Measurements from ENCODE around the gene UGT1A6.

Gene UGT1A6

DNA sequence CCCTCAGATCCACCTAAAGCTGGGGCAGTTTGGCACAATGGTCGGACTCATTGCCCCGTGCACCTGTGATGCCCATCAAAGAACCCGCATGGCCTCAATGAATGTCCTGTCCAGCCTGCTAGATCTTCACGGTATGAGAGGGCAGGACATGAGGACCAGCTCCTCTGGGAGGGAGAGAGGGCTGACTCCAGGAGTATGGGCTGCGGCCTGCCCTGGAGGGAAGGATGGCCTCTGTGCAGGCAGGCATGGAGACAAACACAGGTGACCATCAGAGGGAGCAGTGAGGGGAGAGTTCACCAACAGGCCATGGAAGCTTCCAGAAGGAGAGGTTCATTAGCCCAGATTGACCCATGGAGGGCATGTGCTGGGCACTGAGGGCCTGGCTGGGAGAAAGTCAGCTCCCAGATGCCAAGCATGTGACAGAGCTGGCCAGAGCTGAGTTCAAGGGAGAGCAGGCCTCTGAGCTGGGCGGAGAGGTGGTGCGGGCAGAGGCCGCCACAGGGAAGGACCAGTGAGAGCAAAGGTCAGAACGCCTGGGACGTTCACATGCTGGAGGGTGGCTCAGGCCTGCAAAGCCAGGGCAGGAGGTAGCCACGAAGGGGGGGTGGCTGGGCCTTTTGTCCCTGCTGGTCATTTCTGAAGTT, 125.4 kb downstream of the UGT1A6 start:
- TF ChIP-seq CEBPB (IDR thresholded peaks at IDR 0.05) (no peak), EGR1 (IDR thresholded peaks at IDR 0.05) (no peak), TCF12 (IDR thresholded peaks at IDR 0.05; ENCODE audit: low read depth) (no peak), NFIC (IDR thresholded peaks at IDR 0.05) (no peak), TEAD4 (IDR thresholded peaks at IDR 0.05) (no peak), ZBTB7A (IDR thresholded peaks at IDR 0.05; ENCODE audit: low read depth) (no peak), CREB1 (IDR thresholded peaks at IDR 0.05; ENCODE audit: low read depth) (no peak), TAF1 (IDR thresholded peaks at IDR 0.05; ENCODE audit: low read depth) (no peak), FOXM1 (IDR thresholded peaks at IDR 0.05; ENCODE audit: borderline replicate concordance, low read depth) (no peak), EP300 (IDR thresholded peaks at IDR 0.05; ENCODE audit: borderline replicate concordance) (no peak)
- TF ChIP-seq, protein P1, sequence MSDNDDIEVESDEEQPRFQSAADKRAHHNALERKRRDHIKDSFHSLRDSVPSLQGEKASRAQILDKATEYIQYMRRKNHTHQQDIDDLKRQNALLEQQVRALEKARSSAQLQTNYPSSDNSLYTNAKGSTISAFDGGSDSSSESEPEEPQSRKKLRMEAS (IDR thresholded peaks at IDR 0.05): no peak
- TF ChIP-seq, protein P2, sequence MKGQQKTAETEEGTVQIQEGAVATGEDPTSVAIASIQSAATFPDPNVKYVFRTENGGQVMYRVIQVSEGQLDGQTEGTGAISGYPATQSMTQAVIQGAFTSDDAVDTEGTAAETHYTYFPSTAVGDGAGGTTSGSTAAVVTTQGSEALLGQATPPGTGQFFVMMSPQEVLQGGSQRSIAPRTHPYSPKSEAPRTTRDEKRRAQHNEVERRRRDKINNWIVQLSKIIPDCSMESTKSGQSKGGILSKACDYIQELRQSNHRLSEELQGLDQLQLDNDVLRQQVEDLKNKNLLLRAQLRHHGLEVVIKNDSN (IDR thresholded peaks at IDR 0.05): no peak

DNA sequence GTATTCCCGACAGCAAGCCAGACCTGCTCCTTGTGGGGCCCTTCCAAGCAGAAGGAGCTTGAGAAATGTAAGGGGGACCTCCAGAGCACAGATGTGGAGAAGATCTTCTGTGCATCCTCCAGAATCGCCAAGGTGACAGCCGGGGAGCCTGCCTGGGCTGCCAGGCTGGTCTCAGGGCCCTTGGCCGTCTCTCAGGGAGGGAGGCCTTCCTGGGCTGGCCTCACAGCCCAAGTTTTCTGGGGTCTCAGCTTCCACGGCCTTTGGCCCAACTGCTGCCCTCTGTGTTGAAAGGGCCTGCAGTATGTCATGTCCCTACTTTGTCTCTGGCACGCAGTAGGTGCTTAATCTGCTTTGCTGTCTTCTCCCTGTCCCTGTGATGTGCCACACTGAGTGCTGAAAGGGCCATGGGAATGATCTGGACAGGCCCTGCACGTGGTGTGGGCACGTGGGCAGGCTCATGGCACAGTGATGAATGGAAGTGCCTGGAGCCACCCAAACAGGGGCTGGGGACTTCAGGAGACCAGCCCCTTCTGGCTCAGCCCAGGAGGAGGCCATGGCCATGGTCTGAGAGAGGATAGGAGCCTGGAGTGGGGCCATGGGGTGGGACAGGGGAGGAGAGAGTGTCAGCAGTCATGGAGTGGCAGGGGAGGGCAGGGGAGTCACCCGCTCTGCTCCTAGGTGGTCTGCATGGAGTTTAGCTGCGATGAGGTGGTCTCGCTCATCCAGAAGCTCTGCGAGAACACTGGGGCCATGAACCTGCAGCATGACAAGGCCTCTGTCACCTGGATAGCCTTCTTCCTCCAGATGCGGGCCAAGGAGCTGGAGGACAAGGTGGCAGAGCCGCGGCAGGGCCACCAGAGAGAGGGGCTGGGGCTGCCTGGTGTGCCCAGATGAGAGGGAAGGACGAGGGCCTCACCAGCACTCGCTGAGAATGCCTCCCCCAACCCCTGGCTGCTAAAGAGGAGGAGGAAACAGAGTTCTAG, 126.2 kb downstream of the UGT1A6 start:
- TF ChIP-seq, protein P3, sequence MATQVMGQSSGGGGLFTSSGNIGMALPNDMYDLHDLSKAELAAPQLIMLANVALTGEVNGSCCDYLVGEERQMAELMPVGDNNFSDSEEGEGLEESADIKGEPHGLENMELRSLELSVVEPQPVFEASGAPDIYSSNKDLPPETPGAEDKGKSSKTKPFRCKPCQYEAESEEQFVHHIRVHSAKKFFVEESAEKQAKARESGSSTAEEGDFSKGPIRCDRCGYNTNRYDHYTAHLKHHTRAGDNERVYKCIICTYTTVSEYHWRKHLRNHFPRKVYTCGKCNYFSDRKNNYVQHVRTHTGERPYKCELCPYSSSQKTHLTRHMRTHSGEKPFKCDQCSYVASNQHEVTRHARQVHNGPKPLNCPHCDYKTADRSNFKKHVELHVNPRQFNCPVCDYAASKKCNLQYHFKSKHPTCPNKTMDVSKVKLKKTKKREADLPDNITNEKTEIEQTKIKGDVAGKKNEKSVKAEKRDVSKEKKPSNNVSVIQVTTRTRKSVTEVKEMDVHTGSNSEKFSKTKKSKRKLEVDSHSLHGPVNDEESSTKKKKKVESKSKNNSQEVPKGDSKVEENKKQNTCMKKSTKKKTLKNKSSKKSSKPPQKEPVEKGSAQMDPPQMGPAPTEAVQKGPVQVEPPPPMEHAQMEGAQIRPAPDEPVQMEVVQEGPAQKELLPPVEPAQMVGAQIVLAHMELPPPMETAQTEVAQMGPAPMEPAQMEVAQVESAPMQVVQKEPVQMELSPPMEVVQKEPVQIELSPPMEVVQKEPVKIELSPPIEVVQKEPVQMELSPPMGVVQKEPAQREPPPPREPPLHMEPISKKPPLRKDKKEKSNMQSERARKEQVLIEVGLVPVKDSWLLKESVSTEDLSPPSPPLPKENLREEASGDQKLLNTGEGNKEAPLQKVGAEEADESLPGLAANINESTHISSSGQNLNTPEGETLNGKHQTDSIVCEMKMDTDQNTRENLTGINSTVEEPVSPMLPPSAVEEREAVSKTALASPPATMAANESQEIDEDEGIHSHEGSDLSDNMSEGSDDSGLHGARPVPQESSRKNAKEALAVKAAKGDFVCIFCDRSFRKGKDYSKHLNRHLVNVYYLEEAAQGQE (IDR thresholded peaks at IDR 0.05; ENCODE audit: low read depth): no peak
- TF ChIP-seq, protein P2 (IDR thresholded peaks at IDR 0.05): no peak
- TF ChIP-seq FOXM1 (IDR thresholded peaks at IDR 0.05; ENCODE audit: borderline replicate concordance, low read depth): no peak
- no peak for TF ChIP-seq TAF1 (IDR thresholded peaks at IDR 0.05; ENCODE audit: low read depth)
- TF ChIP-seq ZBTB7A (IDR thresholded peaks at IDR 0.05; ENCODE audit: low read depth): no peak
- no peak for TF ChIP-seq NFIC (IDR thresholded peaks at IDR 0.05)
- no peak for TF ChIP-seq RAD21 (IDR thresholded peaks at IDR 0.05; ENCODE audit: low read depth)
- TF ChIP-seq, protein P1 (IDR thresholded peaks at IDR 0.05): no peak
- TF ChIP-seq TEAD4 (IDR thresholded peaks at IDR 0.05): no peak
- TF ChIP-seq EGR1 (IDR thresholded peaks at IDR 0.05): no peak
- TF ChIP-seq CEBPB (IDR thresholded peaks at IDR 0.05): no peak
- no peak for TF ChIP-seq CREB1 (IDR thresholded peaks at IDR 0.05; ENCODE audit: low read depth)
- no peak for TF ChIP-seq TCF12 (IDR thresholded peaks at IDR 0.05; ENCODE audit: low read depth)
- no peak for TF ChIP-seq YY1 (IDR thresholded peaks at IDR 0.05; ENCODE audit: low read depth)
- no peak for TF ChIP-seq EP300 (IDR thresholded peaks at IDR 0.05; ENCODE audit: borderline replicate concordance)

GRCh38 chr2:233819884-233820773, 127.4 kb downstream of the UGT1A6 start:
- TF ChIP-seq EGR1 (IDR thresholded peaks at IDR 0.05) (no peak), TAF1 (IDR thresholded peaks at IDR 0.05; ENCODE audit: low read depth) (no peak), ZBTB7A (IDR thresholded peaks at IDR 0.05; ENCODE audit: low read depth) (no peak), CREB1 (IDR thresholded peaks at IDR 0.05; ENCODE audit: low read depth) (no peak), NFIC (IDR thresholded peaks at IDR 0.05) (no peak), EP300 (IDR thresholded peaks at IDR 0.05; ENCODE audit: borderline replicate concordance) (no peak), YY1 (IDR thresholded peaks at IDR 0.05; ENCODE audit: low read depth) (no peak), TEAD4 (IDR thresholded peaks at IDR 0.05) (no peak), RAD21 (IDR thresholded peaks at IDR 0.05; ENCODE audit: low read depth) (no peak), TCF12 (IDR thresholded peaks at IDR 0.05; ENCODE audit: low read depth) (no peak), FOXM1 (IDR thresholded peaks at IDR 0.05; ENCODE audit: borderline replicate concordance, low read depth) (no peak), CEBPB (IDR thresholded peaks at IDR 0.05) (no peak)
- TF ChIP-seq, protein P3 (IDR thresholded peaks at IDR 0.05; ENCODE audit: low read depth): no peak
- TF ChIP-seq, protein P2 (IDR thresholded peaks at IDR 0.05): no peak
- TF ChIP-seq, protein P1 (IDR thresholded peaks at IDR 0.05): no peak
